Suprapubic skin (tissue), 4 donors: Measurements from ENCODE around the gene IGSF5. TPM values are rescaled to one million over a fixed set of nuclear protein-coding genes. Genes with fewer than 3 reads are reported as not detected.

Source experiments
- DNase-seq, 2 donors: peaks; one replicate each; pipeline ENCODE4 v3.0.0-alpha.2; 2019; ENCODE audit warnings: low spot score in 2 of 2
- H3K27ac ChIP-seq: fragments of 200-600 bp; sonication (generic); one replicate; pipeline ENCODE4 v1.5.1; 2019
- H3K27me3 ChIP-seq: fragments of 200-600 bp; sonication (generic); one replicate; pipeline ENCODE4 v1.5.1; 2019
- H3K36me3 ChIP-seq: fragments of 200-600 bp; sonication (generic); one replicate; pipeline ENCODE4 v1.5.1; 2019
- H3K4me1 ChIP-seq: fragments of 200-600 bp; sonication (generic); one replicate; pipeline ENCODE4 v1.5.1; 2019
- H3K4me3 ChIP-seq: fragments of 200-600 bp; sonication (generic); one replicate; pipeline ENCODE4 v1.5.1; 2019; ENCODE audit warnings: mild to moderate bottlenecking
- H3K9me3 ChIP-seq: fragments of 200-600 bp; sonication (generic); one replicate; pipeline ENCODE4 v1.5.1; 2019
- CTCF ChIP-seq, 2 donors: fragments of 200-600 bp in 1 of 2; fragments of 450-650 bp in 1 of 2; sonication (generic) in 1 of 2; IDR thresholded peaks; one replicate each; pipeline ENCODE4 v1.5.1; 2016 to 2019; ENCODE audit warnings: antibody characterized with exemption in 2 of 2, mild to moderate bottlenecking in 1 of 2, moderate library complexity in 1 of 2
- EP300 ChIP-seq: sonication (generic); formaldehyde crosslinking; IDR thresholded peaks from one replicate; pipeline ENCODE4 v1.6.1; 2017; ENCODE audit warnings: antibody characterized with exemption
- POLR2A ChIP-seq, 2 donors: fragments of 450-650 bp; IDR thresholded peaks; one replicate each; pipeline ENCODE4 v1.6.1; 2017; ENCODE audit warnings: antibody characterized with exemption in 2 of 2, mild to moderate bottlenecking in 2 of 2, moderate library complexity in 2 of 2
- POLR2AphosphoS5 ChIP-seq, 3 donors: sonication (generic); formaldehyde crosslinking; IDR thresholded peaks; one replicate each; pipeline ENCODE4 v1.6.1; 2017; ENCODE audit warnings: antibody characterized with exemption in 3 of 3
- WGBS: methylation state at CpG from one replicate; pipeline ENCODE4 v1.1.5; 2018; 5-methylcytosine and 5-hydroxymethylcytosine counted together
- total RNA-seq, 4 donors: library from RNA; depleted of rRNA; stranded (reverse); fragments of >200 nt; gene quantifications; one replicate each; pipeline ENCODE4 v1.1.0, GENCODE V29; 2016

The IGSF5 gene
- total RNA-seq, 4 donors from 2014 or later, result 0.95 to 1.0 TPM; not detected in 2

- TF ChIP-seq POLR2AphosphoS5 (IDR thresholded peaks at IDR 0.05), result no peak
- TF ChIP-seq EP300, result no peak
- no peak for TF ChIP-seq POLR2A (IDR thresholded peaks at IDR 0.05)
- no peak for TF ChIP-seq CTCF (IDR thresholded peaks at IDR 0.05)
- no peak for DNase-seq
These were observed 37.7 kb upstream of the IGSF5 start for GRCh38 chr21:39707316-39707715.

GRCh38 chr21:39710866-39711265 lies 34.1 kb upstream of the IGSF5 start:
- Histone ChIP-seq H3K4me1 (no peaks in the 10 kb centered on the region), H3K9me3 (no peaks in the 10 kb centered on the region), H3K27me3 (peaks cover 4% of the 10 kb centered on the region), H3K27ac (no peak overlapping the region), H3K4me3 (no peak overlapping the region), H3K36me3 (no peaks in the 10 kb centered on the region)
- TF ChIP-seq POLR2AphosphoS5 (IDR thresholded peaks at IDR 0.05) (no peak), EP300 (no peak)
- DNase-seq, result no peak
- 90% methylated on average over 8 of the region's 8 CpGs for WGBS

More at GRCh38 chr21:39707316-39707715, 37.7 kb upstream of the IGSF5 start:
- peaks cover 4% of the 10 kb centered on the region for H3K27me3 ChIP-seq
- H3K4me1 ChIP-seq, result no peaks in the 10 kb centered on the region
- 25% methylated on average over 1 of the region's 1 CpG for WGBS
- peaks cover 7% of the 10 kb centered on the region for H3K9me3 ChIP-seq
- no peak overlapping the region for H3K27ac ChIP-seq
- H3K4me3 ChIP-seq, result no peak overlapping the region
- H3K36me3 ChIP-seq, result no peaks in the 10 kb centered on the region

- Histone ChIP-seq H3K9me3 (no peaks in the 10 kb centered on the region), H3K36me3 (no peaks in the 10 kb centered on the region), H3K4me1 (no peaks in the 10 kb centered on the region), H3K27me3 (peaks cover 4% of the 10 kb centered on the region), H3K27ac (no peak overlapping the region), H3K4me3 (no peak overlapping the region)
- WGBS, result 87% methylated on average over 6 of the region's 7 CpGs
- no peak for TF ChIP-seq CTCF (IDR thresholded peaks at IDR 0.05)
- TF ChIP-seq POLR2A (IDR thresholded peaks at IDR 0.05), result no peak
- TF ChIP-seq EP300, result no peak
- TF ChIP-seq POLR2AphosphoS5 (IDR thresholded peaks at IDR 0.05), result no peak
- no peak for DNase-seq
These were observed 32.7 kb upstream of the IGSF5 start for GRCh38 chr21:39712273-39712672.

- no peak for DNase-seq
- WGBS, result 53% methylated on average over 3 of the region's 3 CpGs
- H3K4me3 ChIP-seq, result no peak overlapping the region
- no peak overlapping the region for H3K27ac ChIP-seq
- no peak for TF ChIP-seq CTCF (IDR thresholded peaks at IDR 0.05)
- TF ChIP-seq EP300, result no peak
- TF ChIP-seq POLR2A (IDR thresholded peaks at IDR 0.05), result no peak
- no peak for TF ChIP-seq POLR2AphosphoS5 (IDR thresholded peaks at IDR 0.05)
- H3K4me1 ChIP-seq, result no peaks in the 10 kb centered on the region
- no peaks in the 10 kb centered on the region for H3K36me3 ChIP-seq
- no peaks in the 10 kb centered on the region for H3K9me3 ChIP-seq
- peaks cover 4% of the 10 kb centered on the region for H3K27me3 ChIP-seq
These were observed 32.0 kb upstream of the IGSF5 start for GRCh38 chr21:39712976-39713375.

- no peak overlapping the region for H3K4me3 ChIP-seq
- no peak for DNase-seq
- H3K36me3 ChIP-seq, result no peaks in the 10 kb centered on the region
- H3K27ac ChIP-seq, result no peak overlapping the region
- no peaks in the 10 kb centered on the region for H3K9me3 ChIP-seq
- 79% methylated on average over 7 of the region's 7 CpGs for WGBS
- H3K4me1 ChIP-seq, result no peaks in the 10 kb centered on the region
- no peak for TF ChIP-seq EP300
- TF ChIP-seq POLR2AphosphoS5 (IDR thresholded peaks at IDR 0.05), result no peak
- no peak for TF ChIP-seq CTCF (IDR thresholded peaks at IDR 0.05)
- TF ChIP-seq POLR2A (IDR thresholded peaks at IDR 0.05), result no peak
- peaks cover 4% of the 10 kb centered on the region for H3K27me3 ChIP-seq
These were observed 31.1 kb upstream of the IGSF5 start for GRCh38 chr21:39713905-39714304.

GRCh38 chr21:39714331-39714730 lies 30.7 kb upstream of the IGSF5 start:
- no peak for TF ChIP-seq POLR2A (IDR thresholded peaks at IDR 0.05)
- no peak for TF ChIP-seq POLR2AphosphoS5 (IDR thresholded peaks at IDR 0.05)
- TF ChIP-seq CTCF (IDR thresholded peaks at IDR 0.05), result no peak
- TF ChIP-seq EP300, result no peak
- no peaks in the 10 kb centered on the region for H3K36me3 ChIP-seq
- WGBS, result 50% methylated on average over 1 of the region's 1 CpG
- peaks cover 8% of the 10 kb centered on the region for H3K27me3 ChIP-seq
- no peak overlapping the region for H3K27ac ChIP-seq
- DNase-seq, result no peak
- H3K4me3 ChIP-seq, result no peak overlapping the region
- no peaks in the 10 kb centered on the region for H3K9me3 ChIP-seq
- no peaks in the 10 kb centered on the region for H3K4me1 ChIP-seq
